ENCODE measurements around the gene CPB2. TPM values are rescaled to one million over a fixed set of nuclear protein-coding genes. Genes with fewer than 3 reads are reported as not detected.
A peak's percentile ranks its signal among the peaks of the same experiment; 100 is the strongest.

Gene CPB2
- polyA plus RNA-seq, 1 donor (not counting 4 experiments of a cell fraction or from before 2014, with no cell fraction given): 0.26 TPM

DNA sequence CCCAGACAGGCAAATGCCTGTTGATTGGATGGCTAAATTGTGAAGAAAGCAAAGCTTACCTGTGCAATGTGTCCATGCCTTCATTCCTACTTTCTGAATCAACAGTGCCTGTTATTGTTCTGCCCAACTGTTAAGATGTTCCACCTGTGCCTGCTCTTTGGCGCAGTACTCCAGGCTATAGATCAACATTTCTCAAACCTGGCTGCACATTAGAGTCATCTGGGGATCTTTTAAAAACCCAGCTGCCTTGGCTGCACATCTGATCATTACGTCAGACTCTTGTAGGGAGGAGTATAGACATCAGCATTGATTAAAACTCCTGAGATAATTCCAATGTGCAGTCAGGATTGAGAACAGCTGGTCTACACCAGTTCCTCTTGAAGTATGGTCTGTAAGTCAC is 16.2 kb upstream of the CPB2 start:
- Histone ChIP-seq H3K4me3 (ENCODE audit: control insufficient read depth in 2 of 3, extremely low read depth in 1 of 3, insufficient read depth in 2 of 3, low read depth in 1 of 3, low read length in 3 of 3) (no peak overlapping the region), H3K79me2 (ENCODE audit: control insufficient read depth, insufficient read depth, low read length) (no peaks in the 10 kb centered on the region), H3K9ac (ENCODE audit: control insufficient read depth, extremely low read depth, insufficient read depth, low read length) (no peak overlapping the region), H3K4me2 (ENCODE audit: control insufficient read depth, extremely low read depth, insufficient read depth, low read depth, low read length) (peak overlapping the region; percentile 29), H4K20me1 (ENCODE audit: control insufficient read depth, extremely low read depth, insufficient read depth, low read length) (no peaks in the 10 kb centered on the region), H3K4me1 (ENCODE audit: control insufficient read depth, extremely low read depth, insufficient read depth, low read length) (peaks cover 33% of the 10 kb centered on the region), H3K9me1 (ENCODE audit: control insufficient read depth, extremely low read depth, insufficient read depth, low read length) (no peaks in the 10 kb centered on the region), H2AFZ (ENCODE audit: control insufficient read depth, low read length) (no peak overlapping the region), H3K9me3 (ENCODE audit: control insufficient read depth, low read depth, low read length) (no peaks in the 10 kb centered on the region), H3K36me3 (ENCODE audit: control insufficient read depth in 2 of 2, extremely low read depth in 1 of 2, insufficient read depth in 2 of 2, low read length in 2 of 2) (no peaks in the 10 kb centered on the region), H3K27ac (ENCODE audit: control insufficient read depth, insufficient read depth, low read length) (peak overlapping the region; percentile 53), H3K27me3 (ENCODE audit: control insufficient read depth, extremely low read depth, insufficient read depth, low read length) (no peaks in the 10 kb centered on the region)
- FAIRE-seq (peak; percentile 99), DNase-seq (ENCODE audit: low read depth, low spot score) (peak; percentile 33)
- no peak for TF ChIP-seq EZH2 (IDR thresholded peaks at IDR 0.05; ENCODE audit: low read length)
- TF ChIP-seq, protein P1, sequence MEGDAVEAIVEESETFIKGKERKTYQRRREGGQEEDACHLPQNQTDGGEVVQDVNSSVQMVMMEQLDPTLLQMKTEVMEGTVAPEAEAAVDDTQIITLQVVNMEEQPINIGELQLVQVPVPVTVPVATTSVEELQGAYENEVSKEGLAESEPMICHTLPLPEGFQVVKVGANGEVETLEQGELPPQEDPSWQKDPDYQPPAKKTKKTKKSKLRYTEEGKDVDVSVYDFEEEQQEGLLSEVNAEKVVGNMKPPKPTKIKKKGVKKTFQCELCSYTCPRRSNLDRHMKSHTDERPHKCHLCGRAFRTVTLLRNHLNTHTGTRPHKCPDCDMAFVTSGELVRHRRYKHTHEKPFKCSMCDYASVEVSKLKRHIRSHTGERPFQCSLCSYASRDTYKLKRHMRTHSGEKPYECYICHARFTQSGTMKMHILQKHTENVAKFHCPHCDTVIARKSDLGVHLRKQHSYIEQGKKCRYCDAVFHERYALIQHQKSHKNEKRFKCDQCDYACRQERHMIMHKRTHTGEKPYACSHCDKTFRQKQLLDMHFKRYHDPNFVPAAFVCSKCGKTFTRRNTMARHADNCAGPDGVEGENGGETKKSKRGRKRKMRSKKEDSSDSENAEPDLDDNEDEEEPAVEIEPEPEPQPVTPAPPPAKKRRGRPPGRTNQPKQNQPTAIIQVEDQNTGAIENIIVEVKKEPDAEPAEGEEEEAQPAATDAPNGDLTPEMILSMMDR (optimal IDR thresholded peaks at IDR 0.05 in 1 of 3, IDR thresholded peaks at IDR 0.05 in 1 of 3, conservative IDR thresholded peaks at IDR 0.05 in 1 of 3; ENCODE audit: extremely low read depth in 1 of 3, insufficient read depth in 2 of 3, low read length in 3 of 3): no peak
- dilution Hi-C loops (cut with MboI; ENCODE audit: extremely low pct_ligation_motif_present, low sequenced_read_pairs): no loop called here

DNA sequence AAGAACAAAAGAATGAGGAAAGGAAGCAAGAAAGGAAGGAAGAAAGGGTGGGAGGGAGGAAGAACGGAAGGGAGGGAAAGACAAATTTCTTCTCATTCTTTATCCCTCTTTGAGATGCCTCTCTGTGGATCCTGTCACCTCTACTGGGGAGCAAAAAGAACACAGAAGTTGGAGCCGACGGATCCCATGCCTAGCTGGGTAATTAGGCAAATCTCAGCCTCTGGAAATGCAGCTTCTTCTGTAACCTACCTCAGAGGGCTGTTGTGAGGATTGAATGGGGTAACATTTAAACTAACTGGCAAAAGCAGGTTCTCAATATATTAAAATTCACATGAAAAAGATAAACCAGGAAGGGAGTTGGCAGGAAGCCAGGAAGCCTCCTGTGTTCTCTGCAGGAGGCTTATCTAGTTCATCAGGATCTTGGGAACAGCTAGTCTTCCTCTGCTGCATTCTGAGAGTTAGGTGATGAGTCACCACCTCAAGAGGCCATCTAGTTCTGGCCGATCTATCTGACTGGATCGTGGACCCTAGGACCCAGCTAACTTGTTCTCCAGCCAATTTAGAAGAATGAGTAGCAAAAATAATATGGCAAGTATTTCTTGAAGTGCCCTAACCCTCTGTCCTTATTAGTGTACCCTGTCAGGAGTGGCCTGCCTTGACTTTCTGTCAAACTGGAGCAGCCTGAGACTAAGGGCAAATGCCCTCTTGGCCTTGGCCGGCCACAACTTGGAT is 15.2 kb upstream of the CPB2 start:
- H3K27ac ChIP-seq (ENCODE audit: control insufficient read depth, insufficient read depth, low read length): peak overlapping the region; percentile 53
- peak overlapping the region; percentile 17 for H2AFZ ChIP-seq (ENCODE audit: control insufficient read depth, low read length)

More for the DNA sequence above, 15.2 kb upstream of the CPB2 start:
- Histone ChIP-seq H3K9ac (ENCODE audit: control insufficient read depth, extremely low read depth, insufficient read depth, low read length) (no peak overlapping the region), H3K4me3 (ENCODE audit: control insufficient read depth in 2 of 3, extremely low read depth in 1 of 3, insufficient read depth in 2 of 3, low read depth in 1 of 3, low read length in 3 of 3) (no peak overlapping the region), H3K79me2 (ENCODE audit: control insufficient read depth, insufficient read depth, low read length) (no peaks in the 10 kb centered on the region), H3K4me2 (ENCODE audit: control insufficient read depth, extremely low read depth, insufficient read depth, low read depth, low read length) (peak overlapping the region; percentile 42), H3K9me1 (ENCODE audit: control insufficient read depth, extremely low read depth, insufficient read depth, low read length) (no peaks in the 10 kb centered on the region), H3K36me3 (ENCODE audit: control insufficient read depth in 2 of 2, extremely low read depth in 1 of 2, insufficient read depth in 2 of 2, low read length in 2 of 2) (no peaks in the 10 kb centered on the region), H4K20me1 (ENCODE audit: control insufficient read depth, extremely low read depth, insufficient read depth, low read length) (no peaks in the 10 kb centered on the region), H3K4me1 (ENCODE audit: control insufficient read depth, extremely low read depth, insufficient read depth, low read length) (peaks cover 23% of the 10 kb centered on the region), H3K9me3 (ENCODE audit: control insufficient read depth, low read depth, low read length) (no peaks in the 10 kb centered on the region), H3K27me3 (ENCODE audit: control insufficient read depth, extremely low read depth, insufficient read depth, low read length) (no peaks in the 10 kb centered on the region)
- DNase-seq (ENCODE audit: low read depth, low spot score) (peak; percentile 67), FAIRE-seq (peak; percentile 99)
- dilution Hi-C loops (cut with MboI; ENCODE audit: extremely low pct_ligation_motif_present, low sequenced_read_pairs): no loop called here
- TF ChIP-seq, protein P1 (optimal IDR thresholded peaks at IDR 0.05 in 1 of 3, IDR thresholded peaks at IDR 0.05 in 1 of 3, conservative IDR thresholded peaks at IDR 0.05 in 1 of 3; ENCODE audit: extremely low read depth in 1 of 3, insufficient read depth in 2 of 3, low read length in 3 of 3): no peak
- no peak for TF ChIP-seq EZH2 (IDR thresholded peaks at IDR 0.05; ENCODE audit: low read length)
